ENCODE measurements around the gene PIP5K1C.

The PIP5K1C gene

GRCh38 chr19:3604227-3604986 is 95.9 kb downstream of the PIP5K1C start:
- no peak for TF ChIP-seq CTCF (conservative IDR thresholded peaks at IDR 0.05)
- no peak overlapping the region for H3K27ac ChIP-seq

GRCh38 chr19:3603121-3603811 is 97.0 kb downstream of the PIP5K1C start:
- H3K27ac ChIP-seq: no peak overlapping the region
- TF ChIP-seq CTCF (conservative IDR thresholded peaks at IDR 0.05): no peak

GRCh38 chr19:3601021-3601420 is 99.2 kb downstream of the PIP5K1C start:
- H3K27ac ChIP-seq: no peak overlapping the region
- TF ChIP-seq CTCF (conservative IDR thresholded peaks at IDR 0.05): no peak

GRCh38 chr19:3599776-3600187 is 100.5 kb downstream of the PIP5K1C start:
- no peak for TF ChIP-seq CTCF (conservative IDR thresholded peaks at IDR 0.05)
- H3K27ac ChIP-seq: no peak overlapping the region

- H3K27ac ChIP-seq: no peak overlapping the region
- no peak for TF ChIP-seq CTCF (conservative IDR thresholded peaks at IDR 0.05)
Observed at GRCh38 chr19:3595521-3596061, 104.7 kb downstream of the PIP5K1C start.

GRCh38 chr19:3593156-3593555 is 107.1 kb downstream of the PIP5K1C start:
- H3K27ac ChIP-seq: no peak overlapping the region
- TF ChIP-seq CTCF (conservative IDR thresholded peaks at IDR 0.05): no peak

- TF ChIP-seq CTCF (conservative IDR thresholded peaks at IDR 0.05): no peak
- H3K27ac ChIP-seq: no peak overlapping the region
Observed at GRCh38 chr19:3591876-3592613, 108.2 kb downstream of the PIP5K1C start.

All from VCaP (cell line).